Keratinocyte (primary cell): ENCODE results near the gene AHRR. TPM values are rescaled to one million over a fixed set of nuclear protein-coding genes. Genes with fewer than 3 reads are reported as not detected.

Experiments
- DNase-seq: peaks from one replicate; pipeline ENCODE4 v3.0.0-alpha.2; 2011; ENCODE audit warnings: low read depth, missing footprints, low spot score
- FAIRE-seq: peaks from 2 replicates; lab custom pipeline; 2011; peaks lifted over from hg19 to GRCh38; lab: Jason Lieb, UNC
- H2AFZ ChIP-seq: 2 replicates; pipeline ENCODE4 v1.6.0; 2012; ENCODE audit warnings: low read length, control low read depth, inconsistent platforms; ENCODE audit not compliant: control insufficient read depth
- H3K27ac ChIP-seq: 2 replicates; pipeline ENCODE4 v1.5.1; 2011; ENCODE audit warnings: low read length; ENCODE audit not compliant: control insufficient read depth, insufficient read depth
- H3K27me3 ChIP-seq: 3 replicates; pipeline ENCODE4 v1.6.0; 2011; ENCODE audit warnings: low read length; ENCODE audit not compliant: control insufficient read depth, insufficient read depth; ENCODE audit errors: extremely low read depth
- H3K36me3 ChIP-seq, 2 experiments: 2 replicates in 1 of 2; 3 replicates in 1 of 2; pipeline ENCODE4 v1.5.1; 2011; ENCODE audit warnings: low read length in 2 of 2, mild to moderate bottlenecking in 1 of 2; ENCODE audit not compliant: control insufficient read depth in 2 of 2, insufficient read depth in 2 of 2; ENCODE audit errors: extremely low read depth in 1 of 2
- H3K4me1 ChIP-seq: 3 replicates; pipeline ENCODE4 v1.5.1; 2011; ENCODE audit warnings: low read length; ENCODE audit not compliant: control insufficient read depth, insufficient read depth; ENCODE audit errors: extremely low read depth
- H3K4me2 ChIP-seq: 3 replicates; pipeline ENCODE4 v1.6.0; 2011; ENCODE audit warnings: low read depth, low read length; ENCODE audit not compliant: control insufficient read depth, insufficient read depth; ENCODE audit errors: extremely low read depth
- H3K4me3 ChIP-seq, 3 experiments: fragments of 200-600 bp in 1 of 3; sonication (generic) in 1 of 3; 2 replicates in 2 of 3; 3 replicates in 1 of 3; pipeline ENCODE4 v1.5.1; 2011 to 2016; ENCODE audit warnings: low read length in 3 of 3, mild to moderate bottlenecking in 3 of 3, control low read depth in 2 of 3, inconsistent platforms in 1 of 3, low read depth in 1 of 3, mixed read lengths in 1 of 3, mixed run types in 1 of 3, moderate library complexity in 1 of 3; ENCODE audit not compliant: control insufficient read depth in 2 of 3, insufficient read depth in 2 of 3; ENCODE audit errors: extremely low read depth in 1 of 3
- H3K79me2 ChIP-seq: 2 replicates; pipeline ENCODE4 v1.6.0; 2012; ENCODE audit warnings: low read length; ENCODE audit not compliant: control insufficient read depth, insufficient read depth
- H3K9ac ChIP-seq: 3 replicates; pipeline ENCODE4 v1.6.0; 2011; ENCODE audit warnings: low read length; ENCODE audit not compliant: control insufficient read depth, insufficient read depth; ENCODE audit errors: extremely low read depth
- H3K9me1 ChIP-seq: 3 replicates; pipeline ENCODE4 v1.6.0; 2011; ENCODE audit warnings: low read length; ENCODE audit not compliant: control insufficient read depth, insufficient read depth; ENCODE audit errors: extremely low read depth
- H3K9me3 ChIP-seq: 2 replicates; pipeline ENCODE4 v1.5.1; 2012; ENCODE audit warnings: low read depth, low read length; ENCODE audit not compliant: control insufficient read depth
- H4K20me1 ChIP-seq: 3 replicates; pipeline ENCODE4 v1.6.0; 2011; ENCODE audit warnings: low read length; ENCODE audit not compliant: control insufficient read depth, insufficient read depth; ENCODE audit errors: extremely low read depth
- EZH2 ChIP-seq: IDR thresholded peaks from one replicate; pipeline ENCODE4 v1.6.1; 2012; ENCODE audit warnings: inconsistent platforms, mild to moderate bottlenecking, low read length, moderate library complexity
- dilution Hi-C: fragments of 300-500 bp; cut with MboI; formaldehyde crosslinking; loops from one replicate; pipeline ENCODE4 v1.7.0; 2020; ENCODE audit warnings: low sequenced_read_pairs; ENCODE audit not compliant: extremely low pct_ligation_motif_present
- polyA plus RNA-seq, 5 experiments: library from polyadenylated mRNA; depleted of rRNA in 3 of 5; stranded (reverse) in 3 of 5; stranded (forward) in 1 of 5; unstranded in 1 of 5; fragments of >200 nt; gene quantifications; 1 replicate in 1 of 5; 2 replicates in 3 of 5; 3 replicates in 1 of 5; pipeline versions ENCODE4 v1.2.1 to v1.2.3, GENCODE V29; 2011 to 2012; ENCODE audit warnings: missing spikeins in 2 of 5, low read depth in 1 of 5, low replicate concordance in 1 of 5
- TF ChIP-seq, protein P1 (sequence below), 3 experiments: IDR thresholded peaks in 1 of 3; conservative IDR thresholded peaks in 1 of 3; optimal IDR thresholded peaks in 1 of 3; 2 replicates in 2 of 3; 3 replicates in 1 of 3; pipeline versions ENCODE3 to v1.5.1; 2011; ENCODE audit warnings: low read length in 3 of 3, mild to moderate bottlenecking in 3 of 3, moderate library complexity in 2 of 3, control low read depth in 1 of 3, inconsistent platforms in 1 of 3; ENCODE audit not compliant: insufficient read depth in 2 of 3; ENCODE audit errors: extremely low read depth in 1 of 3

The AHRR gene
- polyA plus RNA-seq, 1 donor (not counting 4 experiments of a cell fraction or from before 2014, with no cell fraction given), result 0.24 TPM

DNA sequence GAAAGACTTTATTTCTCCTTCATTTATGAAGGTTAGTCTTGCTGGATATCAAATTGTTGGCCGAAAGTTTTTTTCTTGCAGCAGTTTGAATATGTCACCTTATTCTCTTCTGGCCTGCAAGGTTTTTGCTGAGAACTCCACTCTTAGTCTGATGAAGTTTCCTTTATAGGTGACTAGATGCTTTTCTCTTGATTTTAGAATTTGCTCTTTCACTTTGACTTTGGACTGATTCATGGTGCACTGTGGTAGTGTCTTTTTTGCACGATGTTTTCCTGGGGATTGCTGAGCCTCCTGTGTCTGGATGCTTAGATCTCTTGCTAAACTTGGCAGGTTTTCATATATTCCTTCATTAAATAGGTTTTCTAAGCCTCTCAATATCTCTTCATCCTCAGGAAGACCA is 12.4 kb downstream of the AHRR start:
- TF ChIP-seq EZH2, result no peak
- TF ChIP-seq, protein P1, sequence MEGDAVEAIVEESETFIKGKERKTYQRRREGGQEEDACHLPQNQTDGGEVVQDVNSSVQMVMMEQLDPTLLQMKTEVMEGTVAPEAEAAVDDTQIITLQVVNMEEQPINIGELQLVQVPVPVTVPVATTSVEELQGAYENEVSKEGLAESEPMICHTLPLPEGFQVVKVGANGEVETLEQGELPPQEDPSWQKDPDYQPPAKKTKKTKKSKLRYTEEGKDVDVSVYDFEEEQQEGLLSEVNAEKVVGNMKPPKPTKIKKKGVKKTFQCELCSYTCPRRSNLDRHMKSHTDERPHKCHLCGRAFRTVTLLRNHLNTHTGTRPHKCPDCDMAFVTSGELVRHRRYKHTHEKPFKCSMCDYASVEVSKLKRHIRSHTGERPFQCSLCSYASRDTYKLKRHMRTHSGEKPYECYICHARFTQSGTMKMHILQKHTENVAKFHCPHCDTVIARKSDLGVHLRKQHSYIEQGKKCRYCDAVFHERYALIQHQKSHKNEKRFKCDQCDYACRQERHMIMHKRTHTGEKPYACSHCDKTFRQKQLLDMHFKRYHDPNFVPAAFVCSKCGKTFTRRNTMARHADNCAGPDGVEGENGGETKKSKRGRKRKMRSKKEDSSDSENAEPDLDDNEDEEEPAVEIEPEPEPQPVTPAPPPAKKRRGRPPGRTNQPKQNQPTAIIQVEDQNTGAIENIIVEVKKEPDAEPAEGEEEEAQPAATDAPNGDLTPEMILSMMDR (optimal IDR thresholded peaks at IDR 0.05 in 1 of 3, IDR thresholded peaks at IDR 0.05 in 1 of 3, conservative IDR thresholded peaks at IDR 0.05 in 1 of 3; ENCODE audit: extremely low read depth in 1 of 3, insufficient read depth in 2 of 3, low read length in 3 of 3), result no peak
- FAIRE-seq, result no peak

DNA sequence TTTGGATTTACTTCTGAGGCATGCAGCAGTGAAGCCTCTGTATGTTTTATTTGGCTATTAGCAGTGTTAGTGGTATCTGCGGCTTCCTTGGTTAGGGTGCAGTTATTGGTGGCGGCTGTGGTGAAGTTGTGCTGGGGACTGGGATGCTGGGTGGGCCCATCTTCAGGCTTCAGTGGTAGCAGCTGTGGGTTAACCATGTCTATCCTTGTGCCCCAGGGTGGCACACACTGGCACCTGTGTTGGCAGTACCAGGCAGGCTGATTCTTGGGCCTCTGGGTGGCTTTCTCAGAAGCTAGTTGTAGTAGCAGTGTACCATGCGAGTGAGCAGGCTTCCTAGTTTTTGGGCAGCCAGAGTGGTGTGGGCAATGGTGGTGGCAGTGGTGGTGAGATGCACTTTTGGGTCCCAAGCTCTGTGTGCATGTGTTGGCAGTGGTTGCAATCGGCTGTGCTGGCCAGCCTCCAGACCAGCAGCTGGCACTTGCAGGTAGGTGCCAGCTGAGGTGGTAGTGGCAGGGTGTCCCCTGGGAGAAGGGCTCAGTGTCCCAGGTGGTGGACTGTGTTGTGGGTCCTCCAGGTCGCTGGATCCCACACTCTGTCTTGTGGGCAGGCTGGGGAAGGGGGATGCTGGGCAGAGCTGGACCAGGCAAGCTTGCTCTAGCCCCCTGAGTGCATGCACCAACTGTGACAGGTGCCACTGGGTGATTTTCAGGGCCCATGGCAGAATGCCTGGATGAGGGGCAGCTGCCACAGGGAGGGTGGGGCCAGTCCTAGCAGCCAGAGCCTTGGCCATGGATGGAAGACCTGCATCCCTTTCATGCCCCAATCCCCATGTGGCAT is 13.6 kb downstream of the AHRR start:
- Histone ChIP-seq H3K27me3 (no peaks in the 10 kb centered on the region), H3K4me2 (no peak overlapping the region), H4K20me1 (no peaks in the 10 kb centered on the region), H3K4me1 (no peaks in the 10 kb centered on the region), H3K9me3 (no peaks in the 10 kb centered on the region), H3K9me1 (no peaks in the 10 kb centered on the region), H3K9ac (no peak overlapping the region), H3K36me3 (no peaks in the 10 kb centered on the region), H3K79me2 (no peaks in the 10 kb centered on the region), H3K27ac (no peak overlapping the region), H2AFZ (no peak overlapping the region), H3K4me3 (no peak overlapping the region)
- DNase-seq, result no peak
- TF ChIP-seq, protein P1 (optimal IDR thresholded peaks at IDR 0.05 in 1 of 3, IDR thresholded peaks at IDR 0.05 in 1 of 3, conservative IDR thresholded peaks at IDR 0.05 in 1 of 3; ENCODE audit: extremely low read depth in 1 of 3, insufficient read depth in 2 of 3, low read length in 3 of 3), result no peak
- no peak for TF ChIP-seq EZH2
- no peak for FAIRE-seq
- dilution Hi-C loops, result no loop called here

More for the DNA sequence above, 12.4 kb downstream of the AHRR start:
- no peak overlapping the region for H2AFZ ChIP-seq
- no peaks in the 10 kb centered on the region for H3K9me3 ChIP-seq
- DNase-seq, result no peak
- no peaks in the 10 kb centered on the region for H3K9me1 ChIP-seq
- H3K4me1 ChIP-seq, result peaks cover 4% of the 10 kb centered on the region
- no peaks in the 10 kb centered on the region for H4K20me1 ChIP-seq
- no peaks in the 10 kb centered on the region for H3K36me3 ChIP-seq
- no peaks in the 10 kb centered on the region for H3K79me2 ChIP-seq
- no peaks in the 10 kb centered on the region for H3K27me3 ChIP-seq
- H3K9ac ChIP-seq, result no peak overlapping the region
- dilution Hi-C loops, result no loop called here
- no peak overlapping the region for H3K27ac ChIP-seq
- no peak overlapping the region for H3K4me2 ChIP-seq
- H3K4me3 ChIP-seq, result no peak overlapping the region
